MM.1S (cell line): ENCODE measurements around the gene DRD1.

Experiments
- EZH2 ChIP-seq: fragments of 300-600 bp; sonication (generic); optimal IDR thresholded peaks from 2 replicates; pipeline ENCODE3; 2017; ENCODE audit warnings: low read depth, mild to moderate bottlenecking, antibody characterized with exemption, low read length, mixed read lengths
- EZH2phosphoT487 ChIP-seq: fragments of 300-600 bp; sonication (generic); IDR thresholded peaks from 2 replicates; pipeline ENCODE4 v1.6.1; 2018; ENCODE audit warnings: antibody characterized with exemption, low read length
- TF ChIP-seq, protein P1 (sequence below): fragments of 300-600 bp; sonication (generic); IDR thresholded peaks from 2 replicates; pipeline ENCODE4 v1.5.1; 2016; ENCODE audit warnings: antibody characterized with exemption, low read length, mixed read lengths

DNA sequence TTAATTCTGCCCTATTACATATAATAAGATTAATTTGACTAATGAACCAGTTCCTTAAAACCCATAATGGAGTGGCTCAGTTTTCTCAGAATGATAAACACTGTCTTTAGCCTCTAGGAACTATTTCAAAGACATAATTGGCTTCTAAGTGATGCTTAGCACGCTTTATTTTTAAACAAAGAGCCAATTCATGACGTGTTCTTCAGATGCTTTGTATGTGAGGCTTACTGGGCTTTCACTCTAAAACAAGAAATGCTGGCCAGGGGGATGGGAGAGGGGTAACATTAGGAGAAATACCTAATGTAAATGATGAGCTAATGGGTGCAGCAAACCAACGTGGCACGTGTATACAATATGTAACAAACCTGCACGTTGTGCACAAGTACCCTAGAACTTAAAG, 26.8 kb upstream of the DRD1 start:
- no peak for TF ChIP-seq EZH2
- TF ChIP-seq EZH2phosphoT487, result no peak
- TF ChIP-seq, protein P1, sequence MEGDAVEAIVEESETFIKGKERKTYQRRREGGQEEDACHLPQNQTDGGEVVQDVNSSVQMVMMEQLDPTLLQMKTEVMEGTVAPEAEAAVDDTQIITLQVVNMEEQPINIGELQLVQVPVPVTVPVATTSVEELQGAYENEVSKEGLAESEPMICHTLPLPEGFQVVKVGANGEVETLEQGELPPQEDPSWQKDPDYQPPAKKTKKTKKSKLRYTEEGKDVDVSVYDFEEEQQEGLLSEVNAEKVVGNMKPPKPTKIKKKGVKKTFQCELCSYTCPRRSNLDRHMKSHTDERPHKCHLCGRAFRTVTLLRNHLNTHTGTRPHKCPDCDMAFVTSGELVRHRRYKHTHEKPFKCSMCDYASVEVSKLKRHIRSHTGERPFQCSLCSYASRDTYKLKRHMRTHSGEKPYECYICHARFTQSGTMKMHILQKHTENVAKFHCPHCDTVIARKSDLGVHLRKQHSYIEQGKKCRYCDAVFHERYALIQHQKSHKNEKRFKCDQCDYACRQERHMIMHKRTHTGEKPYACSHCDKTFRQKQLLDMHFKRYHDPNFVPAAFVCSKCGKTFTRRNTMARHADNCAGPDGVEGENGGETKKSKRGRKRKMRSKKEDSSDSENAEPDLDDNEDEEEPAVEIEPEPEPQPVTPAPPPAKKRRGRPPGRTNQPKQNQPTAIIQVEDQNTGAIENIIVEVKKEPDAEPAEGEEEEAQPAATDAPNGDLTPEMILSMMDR, result no peak
